BLaER1 treated with 17β-estradiol and CSF1 and Interleukin-3, amounts not matched to agents 10 nM and 100 nM (cell line): ENCODE results near the gene ANKRD13B.

Source experiments
- H3K27ac ChIP-seq, 11 experiments: shearing (Covaris generic); formaldehyde crosslinking; 2 replicates each; pipeline ENCODE4 v1.8.1; 2022
- H3K27me3 ChIP-seq, 11 experiments: shearing (Covaris generic); formaldehyde crosslinking; 2 replicates each; pipeline ENCODE4 v1.8.1; 2022
- H3K36me3 ChIP-seq, 11 experiments: shearing (Covaris generic); formaldehyde crosslinking; 2 replicates each; pipeline ENCODE4 v1.8.1; 2022
- H3K4me1 ChIP-seq, 10 experiments: shearing (Covaris generic); formaldehyde crosslinking; 2 replicates each; pipeline ENCODE4 v1.8.1; 2022
- H3K4me2 ChIP-seq, 11 experiments: shearing (Covaris generic); formaldehyde crosslinking; 2 replicates each; pipeline ENCODE4 v1.8.1; 2022
- H3K4me3 ChIP-seq, 10 experiments: shearing (Covaris generic); formaldehyde crosslinking; 2 replicates each; pipeline ENCODE4 v1.8.1; 2022
- H3K9ac ChIP-seq, 11 experiments: shearing (Covaris generic); formaldehyde crosslinking; 2 replicates each; pipeline ENCODE4 v1.8.1; 2022
- H3K9me3 ChIP-seq, 11 experiments: shearing (Covaris generic); formaldehyde crosslinking; replicated peaks in 1 of 11; 2 replicates each; pipeline ENCODE4 v1.8.1; 2022
- H4K20me1 ChIP-seq, 11 experiments: shearing (Covaris generic); formaldehyde crosslinking; 2 replicates each; pipeline ENCODE4 v1.8.1; 2022
- Cebpa-rat ChIP-seq, 11 experiments: shearing (Covaris generic); IDR thresholded peaks; 2 replicates each; pipeline ENCODE4 v1.8.1; 2022

Gene ANKRD13B

GRCh38 chr17:29559640-29560039, 33.3 kb upstream of the ANKRD13B start:
- H3K27me3 ChIP-seq, result no peaks in the 10 kb centered on the region
- H3K27ac ChIP-seq, result peak overlapping the region; percentile 71 to 89 (median 82); a peak in 21 of 22 replicates
- H3K4me2 ChIP-seq, result peak overlapping the region; percentile 94 to 100 (median 96)
- H4K20me1 ChIP-seq, result peaks cover 0 to 25% (median 5%) of the 10 kb centered on the region in 11 experiments; a peak in 7 of 22 replicates
- no peaks in the 10 kb centered on the region for H3K9me3 ChIP-seq
- peaks cover 0 to 22% (median 0%) of the 10 kb centered on the region in 11 experiments; a peak in 6 of 22 replicates for H3K36me3 ChIP-seq
- no peak for TF ChIP-seq Cebpa-rat (IDR thresholded peaks at IDR 0.05)
- peak overlapping the region in 8 of 10 experiments; percentile 14 to 48 (median 38); a peak in 9 of 20 replicates for H3K4me3 ChIP-seq
- peak overlapping the region; percentile 67 to 76 (median 71); a peak in 19 of 22 replicates for H3K9ac ChIP-seq
- peaks cover 57 to 80% (median 76%) of the 10 kb centered on the region in 10 experiments for H3K4me1 ChIP-seq

DNA sequence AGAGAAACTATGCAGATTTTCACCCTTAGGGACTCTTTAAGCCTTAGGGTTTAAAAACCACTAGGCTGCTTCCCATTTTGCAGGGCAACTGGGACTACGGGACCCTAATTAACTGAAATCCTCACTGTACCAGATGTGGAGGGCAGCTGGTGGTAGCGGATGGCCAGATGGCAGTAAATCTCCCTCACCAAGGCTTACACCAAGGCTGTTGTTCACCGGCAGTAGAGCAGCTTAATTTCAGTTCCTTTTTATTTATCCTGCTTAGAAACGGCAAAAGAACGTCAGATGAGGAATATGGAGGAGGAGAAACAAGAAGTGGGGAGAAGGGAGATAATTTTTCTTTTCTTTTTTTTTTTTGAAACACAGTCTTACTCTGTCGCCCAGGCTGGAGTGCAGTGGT, 32.6 kb upstream of the ANKRD13B start:
- Histone ChIP-seq H3K27me3 (no peaks in the 10 kb centered on the region), H3K9me3 (no peaks in the 10 kb centered on the region), H3K9ac (peak overlapping the region; percentile 67 to 76 (median 71)), H3K27ac (peak overlapping the region; percentile 71 to 89 (median 82); a peak in 21 of 22 replicates), H3K4me1 (peaks cover 64 to 87% (median 83%) of the 10 kb centered on the region in 10 experiments), H3K4me2 (peak overlapping the region; percentile 94 to 100 (median 96)), H3K36me3 (peaks cover 0 to 22% (median 0%) of the 10 kb centered on the region in 11 experiments; a peak in 6 of 22 replicates), H3K4me3 (peak overlapping the region; percentile 15 to 55 (median 43); a peak in 17 of 20 replicates), H4K20me1 (peaks cover 0 to 32% (median 11%) of the 10 kb centered on the region in 11 experiments; a peak in 8 of 22 replicates)
- no peak for TF ChIP-seq Cebpa-rat (IDR thresholded peaks at IDR 0.05)

GRCh38 chr17:29561554-29562517, 31.1 kb upstream of the ANKRD13B start:
- Histone ChIP-seq H3K27ac (peak overlapping the region; percentile 71 to 89 (median 82)), H3K27me3 (no peaks in the 10 kb centered on the region), H3K4me1 (peaks cover 69 to 95% (median 88%) of the 10 kb centered on the region in 10 experiments), H3K9me3 (no peaks in the 10 kb centered on the region), H3K4me2 (peak overlapping the region; percentile 94 to 100 (median 96)), H3K9ac (peak overlapping the region; percentile 67 to 76 (median 71)), H3K36me3 (peaks cover 0 to 22% (median 0%) of the 10 kb centered on the region in 11 experiments; a peak in 6 of 22 replicates), H3K4me3 (peak overlapping the region; percentile 22 to 55 (median 42); a peak in 18 of 20 replicates), H4K20me1 (peaks cover 0 to 37% (median 15%) of the 10 kb centered on the region in 11 experiments; a peak in 8 of 22 replicates)
- no peak for TF ChIP-seq Cebpa-rat (IDR thresholded peaks at IDR 0.05)

- H4K20me1 ChIP-seq, result peaks cover 0 to 37% (median 15%) of the 10 kb centered on the region in 11 experiments; a peak in 8 of 22 replicates
- H3K4me3 ChIP-seq, result peak overlapping the region in 8 of 10 experiments; percentile 35 to 55 (median 43); a peak in 15 of 20 replicates
- H3K27ac ChIP-seq, result peak overlapping the region; percentile 71 to 89 (median 82)
- H3K4me2 ChIP-seq, result peak overlapping the region; percentile 94 to 100 (median 96)
- H3K9ac ChIP-seq, result peak overlapping the region; percentile 54 to 76 (median 71)
- H3K27me3 ChIP-seq, result no peaks in the 10 kb centered on the region
- H3K4me1 ChIP-seq, result peaks cover 69 to 88% (median 81%) of the 10 kb centered on the region in 10 experiments
- TF ChIP-seq Cebpa-rat (IDR thresholded peaks at IDR 0.05), result no peak
- H3K9me3 ChIP-seq, result no peaks in the 10 kb centered on the region
- peaks cover 0 to 22% (median 0%) of the 10 kb centered on the region in 11 experiments; a peak in 6 of 22 replicates for H3K36me3 ChIP-seq
These were observed 30.3 kb upstream of the ANKRD13B start for GRCh38 chr17:29562615-29563014.

DNA sequence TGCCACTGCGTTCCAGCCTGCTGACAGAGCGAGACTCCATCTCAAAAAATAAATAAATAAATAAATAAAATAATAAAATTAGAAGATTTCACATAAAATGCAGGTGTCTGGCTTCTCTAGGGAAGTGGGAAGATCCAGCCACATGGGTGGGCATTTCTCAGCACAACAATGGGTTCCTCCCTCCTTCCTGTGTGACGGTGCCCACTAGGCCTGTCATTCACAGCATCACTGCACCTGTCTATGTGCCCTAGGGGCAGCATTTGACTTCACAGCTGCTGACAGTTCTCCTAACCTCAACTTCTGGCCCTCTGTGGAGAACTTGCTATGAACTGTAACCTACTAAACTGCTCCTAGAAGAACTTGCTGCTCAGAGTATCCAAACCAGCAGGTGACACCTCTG, 29.1 kb upstream of the ANKRD13B start:
- peak overlapping the region in 4 of 11 experiments; percentile 27 to 89 (median 84); a peak in 4 of 22 replicates for H3K27ac ChIP-seq
- H3K4me1 ChIP-seq, result peaks cover 66 to 77% (median 69%) of the 10 kb centered on the region in 10 experiments
- H3K4me2 ChIP-seq, result peak overlapping the region; percentile 94 to 100 (median 96)
- H3K4me3 ChIP-seq, result peak overlapping the region in 6 of 10 experiments; percentile 74 to 83 (median 78); a peak in 8 of 20 replicates
- peaks cover 0 to 38% (median 15%) of the 10 kb centered on the region in 11 experiments; a peak in 8 of 22 replicates for H4K20me1 ChIP-seq
- H3K27me3 ChIP-seq, result no peaks in the 10 kb centered on the region
- no peak for TF ChIP-seq Cebpa-rat (IDR thresholded peaks at IDR 0.05)
- peaks cover 0 to 18% (median 0%) of the 10 kb centered on the region in 11 experiments; a peak in 6 of 22 replicates for H3K36me3 ChIP-seq
- H3K9me3 ChIP-seq, result no peaks in the 10 kb centered on the region
- peak overlapping the region in 7 of 11 experiments; percentile 26 to 94 (median 88); a peak in 7 of 22 replicates for H3K9ac ChIP-seq

DNA sequence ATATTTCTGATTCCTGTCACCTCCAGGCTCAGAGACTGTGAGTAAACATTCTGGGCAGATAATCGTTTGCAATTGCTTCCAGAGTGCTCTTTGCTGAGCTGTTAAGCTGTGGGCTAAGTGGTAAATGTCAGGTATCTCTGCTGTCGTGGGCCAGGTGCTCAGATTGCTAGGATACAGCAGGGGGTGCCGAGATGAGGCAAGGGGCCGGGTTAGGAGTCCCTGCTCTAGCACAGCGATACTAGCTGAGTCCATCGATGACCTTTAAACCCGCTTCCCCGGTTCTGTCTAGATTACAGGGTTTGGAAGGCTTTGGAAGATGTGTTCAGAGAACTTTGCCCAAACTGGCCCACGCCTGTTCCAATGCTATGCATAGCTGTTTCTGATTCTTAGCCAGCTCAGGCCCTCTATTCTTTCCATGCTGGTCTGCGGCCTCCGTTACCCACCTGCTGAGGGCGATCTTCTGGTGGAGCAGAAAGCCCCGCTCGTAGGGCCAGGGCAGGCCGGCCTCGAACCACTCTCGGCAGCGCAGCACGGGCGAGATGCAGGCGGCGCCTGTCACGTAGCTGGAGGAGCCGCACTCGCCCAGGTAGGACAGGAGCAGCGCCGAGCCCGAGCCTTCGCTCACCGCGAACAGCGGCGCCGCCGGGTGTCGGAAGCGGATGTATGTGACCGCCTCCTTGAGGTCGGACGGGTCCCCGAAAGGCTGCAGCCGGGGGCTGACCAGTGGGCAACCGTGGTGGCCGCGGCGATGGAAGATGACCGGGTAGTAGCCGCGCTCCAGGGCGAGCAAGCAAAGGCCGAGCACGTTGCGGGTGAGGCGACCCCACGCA, 27.1 kb upstream of the ANKRD13B start:
- peak overlapping the region; percentile 79 to 94 (median 83) for H3K9ac ChIP-seq
- H3K27ac ChIP-seq, result peak overlapping the region; percentile 41 to 89 (median 86)

GRCh38 chr17:29566473-29567303, 26.2 kb upstream of the ANKRD13B start, which contains the start of gene ABHD15:
TSS of gene ABHD15 (minus strand) at chr17:29567037. CDS start at chr17:29566966, 71 bp downstream.
- Histone ChIP-seq H3K9me3 (no peaks in the 10 kb centered on the region), H4K20me1 (peaks cover 13 to 56% (median 27%) of the 10 kb centered on the region in 11 experiments; a peak in 18 of 22 replicates), H3K36me3 (peaks cover 0 to 25% (median 6%) of the 10 kb centered on the region in 11 experiments; a peak in 9 of 22 replicates), H3K4me3 (peak within 1 kb of the TSS; percentile 74 to 89 (median 78)), H3K4me2 (peak within 1 kb of the TSS; percentile 94 to 100 (median 96)), H3K9ac (peak within 1 kb of the TSS; percentile 79 to 94 (median 85)), H3K27ac (peak within 1 kb of the TSS; percentile 65 to 89 (median 86)), H3K27me3 (no peaks in the 10 kb centered on the region), H3K4me1 (peaks cover 65 to 76% (median 67%) of the 10 kb centered on the region in 10 experiments)
- TF ChIP-seq Cebpa-rat (IDR thresholded peaks at IDR 0.05), result no peak

More for the DNA sequence above, 27.1 kb upstream of the ANKRD13B start:
- Histone ChIP-seq H3K4me1 (peaks cover 65 to 76% (median 67%) of the 10 kb centered on the region in 10 experiments), H3K27me3 (no peaks in the 10 kb centered on the region), H4K20me1 (peaks cover 4 to 52% (median 21%) of the 10 kb centered on the region in 11 experiments; a peak in 16 of 22 replicates), H3K9me3 (no peaks in the 10 kb centered on the region), H3K4me2 (peak overlapping the region; percentile 94 to 100 (median 96)), H3K36me3 (peaks cover 0 to 17% (median 4%) of the 10 kb centered on the region in 11 experiments; a peak in 6 of 22 replicates), H3K4me3 (peak overlapping the region; percentile 74 to 89 (median 78))
- no peak for TF ChIP-seq Cebpa-rat (IDR thresholded peaks at IDR 0.05)
